HG03521 (cell line): Measurements from ENCODE around the gene UBXN1.
A peak's percentile ranks its signal among the peaks of the same experiment; 100 is the strongest.

ENCODE experiments used
- ATAC-seq: cut with Tn5 transposase; IDR thresholded peaks from one replicate; pipeline ENCODE4 v1.9.1; 2021; ENCODE audit warnings: mild to moderate bottlenecking, moderate library complexity; ENCODE audit not compliant: unreplicated experiment

The UBXN1 gene, protein sequence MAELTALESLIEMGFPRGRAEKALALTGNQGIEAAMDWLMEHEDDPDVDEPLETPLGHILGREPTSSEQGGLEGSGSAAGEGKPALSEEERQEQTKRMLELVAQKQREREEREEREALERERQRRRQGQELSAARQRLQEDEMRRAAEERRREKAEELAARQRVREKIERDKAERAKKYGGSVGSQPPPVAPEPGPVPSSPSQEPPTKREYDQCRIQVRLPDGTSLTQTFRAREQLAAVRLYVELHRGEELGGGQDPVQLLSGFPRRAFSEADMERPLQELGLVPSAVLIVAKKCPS

DNA sequence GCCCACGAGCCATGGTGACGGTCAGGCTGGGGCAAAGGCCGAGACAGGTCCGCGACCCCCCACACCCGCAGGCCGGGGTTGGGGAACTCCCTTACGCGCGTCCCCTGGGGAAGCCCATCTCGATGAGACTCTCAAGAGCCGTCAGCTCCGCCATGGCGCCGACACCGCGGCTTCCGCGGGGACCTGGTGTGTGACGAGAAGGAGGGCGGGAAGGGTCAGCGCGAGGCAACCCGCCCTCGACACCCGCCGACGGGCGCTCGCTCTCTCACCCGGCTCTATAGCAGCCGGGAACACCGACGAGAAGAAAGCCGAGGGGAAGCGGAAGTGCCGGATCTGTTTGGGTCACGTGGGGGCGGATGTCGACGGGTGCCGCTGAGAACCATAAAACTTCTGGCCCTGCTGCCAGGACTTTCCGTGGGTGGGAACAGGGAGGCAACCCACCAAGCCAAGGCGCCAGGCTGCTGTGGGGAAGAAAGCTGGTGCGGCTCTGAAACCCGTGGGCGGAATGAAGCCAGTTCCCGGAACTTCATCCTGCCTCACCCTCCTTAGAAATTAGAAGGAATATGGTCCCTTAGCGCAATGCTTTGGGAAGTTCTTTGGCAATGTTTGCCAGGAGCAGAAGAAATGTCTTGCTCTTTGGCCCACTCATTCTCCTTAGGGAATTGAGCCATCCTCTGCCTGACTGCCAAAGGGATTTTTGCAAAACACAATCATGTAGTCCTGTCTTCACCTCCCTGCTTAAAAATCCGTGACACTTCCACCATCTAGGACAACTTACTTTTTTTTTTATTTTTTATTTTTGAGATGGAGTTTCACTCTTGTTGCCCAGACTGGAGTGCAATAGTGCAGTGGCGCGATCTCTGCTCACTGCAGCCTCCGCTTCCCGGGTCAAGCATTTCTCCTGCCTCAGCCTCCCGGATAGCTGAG is at the start of gene UBXN1:
TSS of gene UBXN1 (minus strand) at position 304 of the 927 bp plus-strand sequence. CDS start at position 154, 150 bp downstream.
- ATAC-seq: peak; percentile 72

GRCh38 chr11:62728171-62728988 is 49.5 kb upstream of the UBXN1 start, which contains the start of gene TTC9C:
TSS of gene TTC9C (plus strand) at chr11:62728486. CDS start at chr11:62728849, 363 bp downstream.
- peak; percentile 7 for ATAC-seq

DNA sequence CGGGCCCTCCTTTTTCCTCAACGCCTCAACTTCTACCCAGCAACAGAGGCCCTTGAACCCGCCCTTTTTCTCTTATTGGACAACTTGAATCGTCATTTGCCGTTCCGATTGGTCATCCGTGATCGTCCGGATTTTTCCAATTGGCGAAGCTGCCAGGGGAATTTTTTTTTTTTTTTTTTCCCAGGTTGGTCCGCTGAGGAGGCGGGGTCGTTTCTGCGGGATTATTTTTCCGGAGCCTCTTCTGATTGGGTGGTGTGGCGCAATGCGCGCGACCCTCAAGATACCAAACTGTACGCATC is 48.9 kb upstream of the UBXN1 start:
- peak; percentile 48 for ATAC-seq

DNA sequence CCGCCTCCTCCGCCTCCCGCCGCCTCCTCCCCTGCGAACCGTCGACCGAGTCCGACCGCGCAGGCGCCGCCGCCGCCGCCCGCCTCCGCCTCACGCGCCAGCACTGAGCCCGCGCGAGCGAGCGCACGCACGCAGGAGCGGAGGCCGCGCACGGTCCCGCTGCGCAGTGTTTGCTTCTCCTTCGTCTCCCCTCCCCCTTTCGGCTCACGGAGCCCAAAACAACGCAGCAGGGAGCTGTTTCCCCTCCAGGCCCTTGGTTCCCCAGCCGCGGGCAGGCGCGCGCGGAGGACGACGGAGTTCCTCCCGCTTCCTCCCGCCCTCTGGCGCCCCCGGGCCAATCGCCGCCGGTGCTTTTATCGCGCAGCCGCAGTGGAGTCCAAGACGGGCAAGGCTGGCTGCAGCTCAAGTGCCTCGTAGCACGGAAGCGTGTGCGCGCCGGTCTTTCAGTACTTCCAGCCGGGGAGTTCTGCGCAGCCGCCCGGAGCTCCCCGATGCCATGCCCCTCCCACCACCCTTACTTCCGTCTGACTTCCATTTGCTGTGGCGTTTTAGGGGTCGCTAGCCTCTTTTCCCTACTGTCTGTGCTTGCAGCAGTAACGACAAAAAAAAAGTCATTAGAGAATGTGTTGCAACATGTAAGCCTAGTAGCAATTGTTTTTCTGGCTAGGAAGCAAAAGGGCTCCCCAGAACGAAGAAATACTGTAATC is 48.4 kb upstream of the UBXN1 start, which contains the start of gene HNRNPUL2:
TSS of gene HNRNPUL2 (minus strand) at position 293 of the 707 bp plus-strand sequence. CDS start 301 bp downstream, outside the sequence.
- ATAC-seq: peak; percentile 64

GRCh38 chr11:62726915-62727164 is 48.0 kb upstream of the UBXN1 start:
- ATAC-seq: no peak

GRCh38 chr11:62726156-62726914 is 47.5 kb upstream of the UBXN1 start:
- ATAC-seq: peak; percentile 1

GRCh38 chr11:62725646-62726045 is 46.8 kb upstream of the UBXN1 start:
- no peak for ATAC-seq

DNA sequence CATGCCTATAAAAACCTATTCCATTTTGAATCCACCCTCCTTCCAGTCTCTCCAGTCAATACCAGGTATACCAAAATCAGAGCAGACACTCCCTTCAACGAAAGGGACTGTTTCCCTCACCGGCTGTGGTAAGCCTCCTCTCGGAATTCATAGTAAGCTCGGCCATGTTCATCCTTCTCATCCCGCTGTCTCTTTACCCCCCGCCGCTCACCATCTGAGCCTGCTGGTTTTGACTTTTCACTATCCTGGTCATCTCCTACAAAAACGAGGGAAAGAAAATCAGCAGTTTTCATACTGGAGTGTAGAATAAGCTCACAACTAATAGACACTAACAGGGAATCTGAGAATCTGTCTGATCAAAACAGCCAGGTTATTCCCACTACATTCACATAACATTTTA is 45.3 kb upstream of the UBXN1 start:
- no peak for ATAC-seq

DNA sequence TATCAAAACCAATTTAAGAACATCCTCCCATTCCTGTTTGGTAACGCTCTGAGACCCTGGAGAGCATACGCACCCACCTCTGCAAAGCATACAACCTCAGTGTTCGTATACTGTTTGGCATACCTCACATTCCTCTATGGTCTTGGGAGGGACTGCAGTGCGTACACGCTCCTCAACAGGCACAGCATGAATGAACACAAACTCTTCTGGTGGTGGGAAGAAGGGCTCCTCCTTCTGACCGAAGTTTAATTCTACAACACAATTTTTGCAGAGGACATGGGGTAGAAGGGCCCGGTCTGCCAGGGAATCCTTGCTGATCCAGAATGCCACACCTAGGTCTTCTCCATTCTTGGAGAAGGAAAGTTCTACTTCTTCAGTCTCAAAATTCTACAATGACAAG is 43.1 kb upstream of the UBXN1 start:
- no peak for ATAC-seq

DNA sequence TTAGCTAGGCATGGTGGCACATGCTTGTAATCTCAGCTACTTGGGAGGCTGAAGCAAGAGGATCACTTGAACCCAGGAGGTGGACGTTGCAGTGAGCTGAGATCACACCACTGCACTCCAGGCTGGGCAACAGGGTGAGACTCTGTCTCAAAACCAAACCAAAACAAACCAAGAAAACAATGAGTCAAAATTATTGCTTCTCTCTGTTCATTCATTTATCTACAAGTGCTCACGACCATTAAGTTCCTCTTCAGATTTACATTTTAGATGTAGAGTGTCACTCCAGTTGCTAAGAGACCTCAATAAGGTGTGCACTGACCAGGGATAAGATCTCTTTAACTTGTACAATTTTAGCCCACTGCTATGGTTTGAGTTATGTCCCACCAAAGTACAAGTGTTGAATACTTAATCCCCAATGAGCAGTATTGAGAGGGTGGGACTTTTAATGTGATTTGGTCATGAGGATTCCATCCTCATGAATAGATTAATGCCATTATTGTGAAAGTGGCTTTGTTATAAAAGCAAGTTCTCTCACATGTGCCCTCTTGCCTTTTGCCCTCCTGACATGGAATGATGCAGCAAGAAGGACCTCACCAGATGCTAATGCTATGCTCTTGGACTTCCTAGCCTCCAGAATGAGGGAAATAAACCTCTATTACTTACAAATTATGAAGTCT is 40.6 kb upstream of the UBXN1 start:
- no peak for ATAC-seq

DNA sequence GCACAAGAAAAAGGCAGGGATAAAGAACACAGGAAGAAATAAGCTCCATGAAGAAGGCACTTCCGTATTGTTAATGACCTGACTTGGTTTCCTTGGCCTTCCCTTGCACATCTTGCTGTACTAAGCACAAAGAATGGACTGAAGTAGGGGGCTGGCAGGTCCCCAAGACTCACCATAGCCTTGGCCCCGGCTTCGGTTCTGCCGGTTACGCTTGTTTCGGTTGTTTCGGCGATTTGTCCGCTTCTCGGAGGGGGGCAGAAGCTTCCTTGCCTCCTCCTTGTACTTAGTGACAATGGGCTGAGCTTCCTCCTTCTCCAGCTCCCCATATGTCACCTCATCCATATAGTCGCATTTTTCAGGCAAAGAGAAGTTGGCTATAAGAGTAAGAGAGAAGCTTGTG is 37.9 kb upstream of the UBXN1 start:
- ATAC-seq: no peak

DNA sequence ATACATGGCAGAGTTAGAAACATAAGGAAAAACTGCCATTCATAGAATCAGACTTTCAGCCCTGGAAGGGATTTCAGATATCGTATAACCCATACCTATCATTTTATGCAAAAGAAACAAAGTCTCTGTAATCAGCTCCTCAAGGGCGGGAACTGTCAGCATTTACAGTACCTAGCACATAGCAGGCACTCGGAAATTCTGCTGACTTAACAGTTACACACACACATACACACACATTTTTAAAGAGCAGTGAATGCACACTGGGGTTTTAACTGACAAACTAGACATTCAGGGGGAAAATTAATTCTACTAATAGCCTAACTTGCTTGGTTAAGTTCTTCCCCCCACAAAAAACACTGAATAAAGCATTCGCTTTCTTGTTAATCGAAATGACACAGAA is 37.3 kb upstream of the UBXN1 start:
- ATAC-seq: no peak

DNA sequence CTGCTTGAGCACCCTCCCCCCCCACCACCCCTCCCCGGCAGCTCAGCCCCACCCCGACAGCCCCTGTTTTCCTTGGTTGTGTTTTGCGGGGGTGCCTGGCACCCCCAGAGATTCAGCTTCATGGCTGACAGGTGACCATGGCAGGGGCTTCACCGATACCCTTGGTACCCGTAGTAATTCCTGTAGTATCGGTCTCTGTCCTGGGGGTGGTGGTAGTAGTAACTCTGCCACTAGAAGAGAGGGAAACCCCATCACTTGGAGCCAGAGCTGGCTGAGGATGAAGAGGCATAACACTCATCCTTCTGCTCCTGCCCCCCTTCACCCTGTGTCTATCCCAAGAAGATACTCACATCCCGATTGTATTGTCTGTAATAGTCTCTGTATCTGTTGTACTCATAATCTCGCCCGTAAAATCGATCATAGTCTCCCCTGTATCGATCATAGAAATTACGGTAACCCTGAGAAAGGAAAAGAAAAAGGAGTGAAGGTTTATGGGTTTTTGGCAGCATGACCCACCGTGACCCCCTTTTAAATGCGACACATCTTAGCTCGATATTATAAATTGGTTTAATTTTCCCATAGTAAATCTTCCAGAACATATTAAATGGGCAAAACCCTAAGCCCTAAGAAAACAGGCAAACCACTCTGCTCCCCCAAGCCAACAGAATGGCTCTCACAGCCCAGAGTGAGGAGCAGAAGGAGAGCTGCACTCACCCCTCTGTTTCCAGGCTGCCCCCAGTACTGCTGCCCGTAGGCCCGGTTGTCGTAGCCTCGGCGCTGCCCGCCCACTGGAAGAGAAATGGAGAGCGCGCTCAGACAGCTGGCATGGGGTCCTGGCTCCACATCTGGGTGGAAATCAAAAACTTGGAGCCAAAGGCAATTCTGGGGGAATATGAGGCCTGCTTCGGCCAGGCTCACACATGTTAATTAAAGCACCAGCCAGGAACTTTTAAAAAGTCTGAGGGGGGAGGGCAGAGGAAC is 36.6 kb upstream of the UBXN1 start:
- ATAC-seq: no peak

DNA sequence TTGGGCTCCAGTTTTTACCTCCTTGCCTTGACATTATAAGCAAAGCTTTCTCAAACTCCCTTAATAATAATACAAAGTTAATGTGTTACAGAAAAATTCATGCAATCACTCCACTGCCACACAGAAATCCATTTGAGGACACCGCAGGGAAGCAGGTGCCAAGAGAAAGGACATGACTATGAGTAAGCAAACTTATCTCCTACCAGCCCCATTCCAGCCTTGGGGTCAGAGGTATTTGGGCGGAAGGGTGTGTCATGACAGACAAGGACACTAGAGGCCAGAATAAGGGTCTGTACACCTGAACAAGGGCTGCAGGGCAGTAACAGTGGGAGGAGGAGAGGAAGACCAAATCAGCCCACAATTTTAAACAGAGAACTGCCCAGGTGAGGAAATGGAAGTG is 34.5 kb upstream of the UBXN1 start:
- no peak for ATAC-seq

DNA sequence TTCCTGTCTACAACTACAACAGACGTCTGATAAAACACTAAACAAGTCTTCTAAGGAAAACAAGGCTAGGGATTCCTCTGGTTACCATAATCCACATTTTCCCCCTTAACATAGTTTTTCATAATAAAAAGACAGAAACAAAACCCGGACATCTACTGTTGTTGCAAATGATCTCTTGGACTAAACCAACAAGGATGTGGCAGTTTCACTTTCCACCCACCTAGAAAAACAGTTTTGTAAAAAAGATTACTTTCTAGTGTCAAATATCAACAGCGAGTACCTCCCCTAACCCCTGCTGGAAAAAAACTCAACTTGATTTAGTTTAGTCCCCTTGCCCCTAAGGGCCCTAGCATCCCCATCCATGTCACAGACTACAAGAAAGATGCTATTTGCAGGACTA is 34.0 kb upstream of the UBXN1 start:
- ATAC-seq: no peak

DNA sequence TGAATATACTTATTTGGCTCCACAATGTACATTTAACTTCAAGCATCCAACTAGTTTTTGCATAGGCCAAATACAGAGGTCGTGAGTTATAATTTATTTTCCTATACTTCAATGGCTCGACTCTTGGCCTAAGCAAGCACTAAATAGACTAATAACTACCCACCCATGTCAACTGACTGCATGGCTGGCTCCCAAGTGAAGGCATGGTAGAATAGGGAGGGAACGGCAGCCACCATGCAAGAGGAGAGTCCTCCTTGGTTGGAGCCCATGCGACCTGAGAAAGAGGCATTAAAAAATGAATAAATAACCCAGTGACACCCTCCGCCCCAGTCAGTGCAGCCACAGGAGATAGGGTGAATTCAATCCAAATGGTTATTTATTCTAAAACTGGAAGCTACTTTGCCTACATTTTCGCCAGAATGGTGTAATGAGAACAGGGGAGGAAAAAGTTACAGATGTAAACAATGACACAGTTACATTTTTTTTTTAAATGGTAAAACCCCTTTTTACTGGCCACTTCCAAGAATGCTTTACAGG is 33.5 kb upstream of the UBXN1 start:
- ATAC-seq: no peak

GRCh38 chr11:62710001-62710345 is 31.1 kb upstream of the UBXN1 start:
- no peak for ATAC-seq
